HG02938 (cell line): ENCODE results near the gene FBXL2.
A peak's percentile ranks its signal among the peaks of the same experiment; 100 is the strongest.

Experiments
- ATAC-seq: cut with Tn5 transposase; IDR thresholded peaks from one replicate; pipeline ENCODE4 v1.9.1; 2021; ENCODE audit warnings: mild to moderate bottlenecking, moderate library complexity; ENCODE audit not compliant: unreplicated experiment

FBXL2 gene, protein sequence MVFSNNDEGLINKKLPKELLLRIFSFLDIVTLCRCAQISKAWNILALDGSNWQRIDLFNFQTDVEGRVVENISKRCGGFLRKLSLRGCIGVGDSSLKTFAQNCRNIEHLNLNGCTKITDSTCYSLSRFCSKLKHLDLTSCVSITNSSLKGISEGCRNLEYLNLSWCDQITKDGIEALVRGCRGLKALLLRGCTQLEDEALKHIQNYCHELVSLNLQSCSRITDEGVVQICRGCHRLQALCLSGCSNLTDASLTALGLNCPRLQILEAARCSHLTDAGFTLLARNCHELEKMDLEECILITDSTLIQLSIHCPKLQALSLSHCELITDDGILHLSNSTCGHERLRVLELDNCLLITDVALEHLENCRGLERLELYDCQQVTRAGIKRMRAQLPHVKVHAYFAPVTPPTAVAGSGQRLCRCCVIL

GRCh38 chr3:33277193-33277882, at the start of gene FBXL2:
FBXL2 (plus strand) TSS chr3:33277442; CDS start chr3:33277513, 71 bp downstream.
- peak; percentile 65 for ATAC-seq

- ATAC-seq, result no peak
Observed at GRCh38 chr3:33229066-33229465, 48.2 kb upstream of the FBXL2 start.

GRCh38 chr3:33229947-33230346, 47.3 kb upstream of the FBXL2 start:
- no peak for ATAC-seq

DNA sequence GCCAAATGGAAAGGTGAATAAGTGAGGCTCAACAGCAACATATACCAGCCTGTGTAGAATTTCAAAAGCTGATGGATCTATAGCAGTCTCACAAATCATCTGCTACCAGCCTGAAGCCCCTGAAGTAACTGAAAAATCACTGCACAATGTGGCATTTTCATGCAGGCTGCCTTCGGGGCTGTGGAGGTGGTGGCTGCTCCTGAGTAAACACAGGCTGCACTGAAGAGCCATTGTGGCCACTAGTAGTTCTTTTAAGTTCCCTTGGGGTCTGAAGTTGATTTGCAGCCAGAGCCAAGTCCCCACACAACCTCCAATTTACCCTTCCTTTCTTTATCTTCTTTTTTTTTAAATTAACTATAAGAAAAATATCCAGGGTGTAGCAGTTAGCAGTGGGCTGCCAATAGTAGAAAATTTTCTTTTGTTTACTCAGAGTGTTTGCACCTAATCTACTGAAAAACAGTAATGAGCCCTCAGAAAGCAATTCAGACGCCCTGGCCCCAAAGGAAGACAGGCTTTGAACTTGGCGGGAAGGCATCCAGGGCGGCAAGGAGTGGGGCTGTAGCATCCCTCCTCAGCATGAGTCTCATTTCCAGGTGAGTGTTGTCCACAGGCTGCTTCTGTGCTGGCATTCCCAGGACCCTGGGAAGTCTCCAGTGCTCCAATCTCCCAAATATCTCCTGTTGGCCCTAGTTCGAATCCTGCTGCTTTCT, 45.3 kb upstream of the FBXL2 start:
- no peak for ATAC-seq

GRCh38 chr3:33233884-33234283, 43.4 kb upstream of the FBXL2 start:
- ATAC-seq, result no peak

GRCh38 chr3:33236005-33236404, 41.2 kb upstream of the FBXL2 start:
- ATAC-seq, result no peak

- no peak for ATAC-seq
Observed at GRCh38 chr3:33237439-33237838, 39.8 kb upstream of the FBXL2 start.

DNA sequence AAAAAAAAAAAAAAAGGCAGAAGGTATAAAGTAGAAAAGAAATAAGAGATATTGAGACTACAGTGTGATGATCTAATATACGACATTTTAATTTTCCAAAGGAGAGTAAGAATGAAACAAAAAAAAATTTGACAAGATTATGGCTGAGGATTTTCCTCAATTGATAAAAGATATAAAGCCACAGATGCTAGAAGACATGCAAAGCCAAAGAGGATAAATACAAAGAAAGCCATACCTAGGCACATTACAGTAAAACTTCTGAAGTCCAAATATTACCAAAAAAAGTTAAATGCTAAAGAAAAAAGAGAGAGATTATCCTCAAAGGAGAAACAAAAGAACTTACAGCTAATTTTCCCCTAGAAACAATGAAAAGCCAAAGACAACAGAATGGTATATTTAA, 38.3 kb upstream of the FBXL2 start:
- no peak for ATAC-seq

DNA sequence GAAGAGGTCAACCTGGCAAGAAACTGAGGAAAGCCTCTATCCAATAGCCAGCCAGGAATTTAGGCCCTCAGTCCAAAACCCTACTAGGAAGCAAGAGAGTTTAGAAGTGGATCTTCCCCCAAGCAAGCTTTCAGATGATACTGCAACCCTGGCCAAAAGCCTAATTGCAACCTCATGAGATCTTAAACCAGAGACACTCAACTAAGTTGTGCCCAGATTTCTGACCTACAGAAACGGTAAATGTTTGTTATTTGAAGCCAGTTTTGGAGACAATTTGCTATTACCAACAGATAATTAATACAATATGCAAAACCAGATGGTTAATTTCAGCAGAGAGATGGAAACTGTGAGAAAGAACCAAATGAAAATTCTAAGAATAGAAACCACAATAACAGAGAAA, 37.0 kb upstream of the FBXL2 start:
- no peak for ATAC-seq

GRCh38 chr3:33246786-33247185, 30.5 kb upstream of the FBXL2 start:
- no peak for ATAC-seq

DNA sequence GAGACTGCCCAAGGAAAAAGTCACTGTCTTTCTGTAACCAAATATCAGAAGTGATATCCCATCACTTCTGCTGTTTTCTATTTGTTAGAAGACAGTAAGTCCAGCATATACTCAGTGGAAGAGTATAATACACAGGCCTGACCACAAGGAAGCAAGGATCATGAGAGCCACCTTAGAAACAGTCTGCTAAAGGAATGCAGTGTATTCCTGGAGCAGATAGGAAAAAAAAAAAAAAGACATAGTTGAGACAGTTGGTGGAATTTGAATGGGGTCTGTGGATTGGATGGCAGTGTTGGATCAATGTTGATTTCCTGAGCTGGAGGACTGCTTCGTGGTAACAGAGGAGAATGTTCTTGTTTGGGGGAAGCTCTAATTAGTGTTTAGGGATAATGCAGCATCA, 26.5 kb upstream of the FBXL2 start:
- no peak for ATAC-seq

DNA sequence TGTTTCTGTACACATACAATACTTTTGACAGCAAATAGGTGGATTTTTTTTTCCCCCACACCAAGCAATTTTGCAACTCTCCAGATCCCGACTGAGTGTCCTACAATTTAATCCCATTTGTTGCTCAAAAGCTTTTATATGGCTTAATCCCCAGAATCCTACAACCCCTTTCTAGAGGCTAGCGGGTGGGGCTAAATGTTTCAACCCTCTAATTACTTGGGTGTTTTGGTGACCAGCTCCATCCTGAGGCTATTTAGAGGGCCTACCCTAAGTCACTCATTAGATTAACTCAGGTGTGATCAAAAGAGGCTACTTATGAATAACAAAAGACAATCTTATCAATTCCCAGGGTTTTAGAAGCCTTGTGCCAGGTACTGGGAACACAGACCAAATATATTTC, 21.0 kb upstream of the FBXL2 start:
- no peak for ATAC-seq

DNA sequence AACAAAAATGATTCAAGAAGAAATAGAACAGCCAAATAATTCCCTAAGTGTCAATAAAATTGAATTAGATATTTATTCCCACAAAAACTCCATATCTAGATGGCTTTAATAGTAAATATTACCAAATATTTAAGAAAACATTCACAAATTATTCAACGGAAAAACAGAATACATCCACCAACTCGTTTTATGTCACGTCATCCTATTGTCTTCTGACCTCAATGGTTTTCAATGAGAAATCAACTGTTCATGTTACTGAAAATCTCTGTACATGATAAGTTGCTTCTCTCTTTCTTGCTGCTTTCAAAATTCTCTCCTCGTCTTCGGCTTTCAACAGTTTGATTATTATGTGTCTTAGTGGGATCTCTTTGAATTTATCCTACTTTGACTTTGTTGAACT, 17.1 kb upstream of the FBXL2 start:
- no peak for ATAC-seq

- no peak for ATAC-seq
Observed at GRCh38 chr3:33269385-33269784, 7.9 kb upstream of the FBXL2 start.

DNA sequence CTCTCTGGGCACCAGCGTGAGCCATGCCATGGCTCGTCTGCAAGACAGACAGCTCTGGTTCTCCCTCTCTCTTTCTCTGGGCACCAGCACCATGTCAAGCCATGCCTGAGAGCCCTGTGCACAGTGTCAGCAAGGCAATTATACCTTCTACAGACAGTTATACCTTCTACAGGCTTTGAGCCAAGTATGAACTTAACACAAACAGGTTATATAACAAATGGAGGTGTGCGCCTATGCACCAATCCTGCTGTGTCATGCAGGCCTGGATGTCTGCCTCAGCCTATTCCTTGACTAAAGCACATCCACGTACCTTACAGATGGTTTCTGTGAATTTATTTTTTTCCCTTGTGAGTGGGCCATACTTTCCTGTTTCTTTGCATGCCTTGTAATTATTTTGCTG, 5.9 kb upstream of the FBXL2 start:
- ATAC-seq, result no peak

DNA sequence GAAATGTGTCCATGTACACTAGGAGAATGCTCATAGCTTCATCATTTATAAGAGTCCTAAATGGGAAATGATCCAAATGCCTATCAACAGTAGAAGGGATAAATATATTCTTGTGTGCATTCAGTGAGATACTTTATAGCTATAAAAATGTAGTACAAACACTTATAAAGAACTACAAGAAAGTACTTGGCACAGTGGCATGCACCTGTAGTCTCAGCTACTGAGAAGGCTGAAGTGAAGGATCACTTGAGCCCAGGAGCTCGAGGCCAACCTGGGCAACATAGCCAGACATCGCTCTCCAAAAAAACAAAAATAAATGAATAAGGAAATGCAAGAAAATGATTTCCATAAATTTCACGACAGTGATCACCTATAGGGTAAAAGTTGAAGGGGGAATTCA, 3.6 kb upstream of the FBXL2 start:
- ATAC-seq, result no peak

- no peak for ATAC-seq
Observed at GRCh38 chr3:33278163-33278562, 921 bp downstream of the FBXL2 start.

GRCh38 chr3:33287672-33288282, 10.5 kb downstream of the FBXL2 start:
- no peak for ATAC-seq

DNA sequence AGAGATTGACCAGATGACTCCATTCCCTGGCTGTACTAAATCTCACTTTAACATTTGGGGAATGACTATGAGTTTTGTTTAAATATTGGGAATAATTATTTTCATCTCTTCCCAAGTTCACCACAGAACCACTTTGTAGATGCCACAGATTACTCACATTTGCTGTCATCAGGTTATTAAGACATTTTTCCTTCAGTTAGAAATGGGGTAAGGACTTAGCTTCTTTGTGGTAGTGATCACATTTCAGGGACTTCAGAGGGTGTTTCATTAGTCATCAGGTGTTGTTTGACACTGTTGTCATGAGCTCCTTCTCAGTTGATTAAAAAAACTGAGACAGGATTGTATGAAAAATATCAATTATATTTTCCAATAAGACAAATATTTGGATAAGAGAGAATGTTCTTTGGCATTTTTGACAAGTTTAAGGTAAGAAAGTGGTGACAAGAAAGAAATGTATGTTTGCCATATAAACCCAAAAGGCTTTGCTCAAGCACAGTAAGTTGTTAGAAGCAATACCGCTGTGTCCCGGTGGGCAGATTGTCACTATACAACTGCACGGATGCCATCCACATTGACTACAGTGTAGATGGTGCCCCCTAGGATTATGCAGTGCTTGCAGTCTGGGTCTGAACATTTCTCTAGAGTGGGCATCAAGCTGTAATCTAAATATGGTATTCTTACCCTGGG, 22.3 kb downstream of the FBXL2 start:
- no peak for ATAC-seq

GRCh38 chr3:33312361-33312760, 35.1 kb downstream of the FBXL2 start:
- ATAC-seq, result no peak

- no peak for ATAC-seq
Observed at GRCh38 chr3:33313331-33313730, 36.1 kb downstream of the FBXL2 start.
